Ishikawa (cell line): Measurements from ENCODE around the gene COG8.

Experiments used
- CEBPB ChIP-seq: IDR thresholded peaks from 2 replicates; pipeline ENCODE4 v1.6.1; 2012
- CREB1 ChIP-seq: IDR thresholded peaks from 2 replicates; pipeline ENCODE4 v1.6.1; 2012; ENCODE audit warnings: low read depth
- EGR1 ChIP-seq: IDR thresholded peaks from 2 replicates; pipeline ENCODE4 v1.6.1; 2012
- EP300 ChIP-seq: IDR thresholded peaks from 2 replicates; pipeline ENCODE4 v1.6.1; 2012; ENCODE audit warnings: borderline replicate concordance
- FOXM1 ChIP-seq: IDR thresholded peaks from 2 replicates; pipeline ENCODE4 v1.6.1; 2012; ENCODE audit warnings: low read depth, borderline replicate concordance
- NFIC ChIP-seq: IDR thresholded peaks from 2 replicates; pipeline ENCODE4 v1.6.1; 2012
- RAD21 ChIP-seq: IDR thresholded peaks from 2 replicates; pipeline ENCODE4 v1.6.1; 2012; ENCODE audit warnings: low read depth
- TAF1 ChIP-seq: IDR thresholded peaks from 2 replicates; pipeline ENCODE4 v1.6.1; 2012; ENCODE audit warnings: low read depth, mild to moderate bottlenecking
- TCF12 ChIP-seq: IDR thresholded peaks from 2 replicates; pipeline ENCODE4 v1.6.1; 2012; ENCODE audit warnings: low read depth
- TEAD4 ChIP-seq: IDR thresholded peaks from 2 replicates; pipeline ENCODE4 v1.6.1; 2012
- YY1 ChIP-seq: IDR thresholded peaks from 2 replicates; pipeline ENCODE4 v1.6.1; 2012; ENCODE audit warnings: low read depth
- ZBTB7A ChIP-seq: IDR thresholded peaks from 2 replicates; pipeline ENCODE4 v1.6.1; 2012; ENCODE audit warnings: low read depth
- TF ChIP-seq, protein P1 (sequence below): IDR thresholded peaks from 2 replicates; pipeline ENCODE4 v1.6.1; 2012; ENCODE audit warnings: low read depth, mild to moderate bottlenecking
- TF ChIP-seq, protein P2 (sequence below): IDR thresholded peaks from 2 replicates; pipeline ENCODE4 v1.6.1; 2012
- TF ChIP-seq, protein P3 (sequence below): IDR thresholded peaks from 2 replicates; pipeline ENCODE4 v1.6.1; 2012

The COG8 gene

DNA sequence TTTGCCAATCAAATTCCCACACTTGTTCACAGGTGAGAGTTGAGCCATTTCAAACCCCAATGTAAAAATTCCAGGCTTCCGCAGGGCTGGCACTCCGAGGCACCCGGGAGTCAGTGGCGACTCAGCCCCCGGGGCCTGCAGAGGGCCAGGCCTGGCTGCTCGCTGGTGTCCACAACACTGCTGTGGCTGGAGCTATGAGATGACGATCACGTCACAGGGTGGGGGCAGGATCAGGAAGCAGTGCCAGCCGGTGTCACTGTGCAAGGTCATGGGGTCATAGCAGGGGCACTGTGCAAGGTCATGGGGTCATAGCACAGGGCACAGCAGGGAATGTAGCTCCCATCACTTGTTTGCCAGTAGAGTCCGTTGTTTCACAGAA is 20.5 kb downstream of the COG8 start:
- TF ChIP-seq, protein P1, sequence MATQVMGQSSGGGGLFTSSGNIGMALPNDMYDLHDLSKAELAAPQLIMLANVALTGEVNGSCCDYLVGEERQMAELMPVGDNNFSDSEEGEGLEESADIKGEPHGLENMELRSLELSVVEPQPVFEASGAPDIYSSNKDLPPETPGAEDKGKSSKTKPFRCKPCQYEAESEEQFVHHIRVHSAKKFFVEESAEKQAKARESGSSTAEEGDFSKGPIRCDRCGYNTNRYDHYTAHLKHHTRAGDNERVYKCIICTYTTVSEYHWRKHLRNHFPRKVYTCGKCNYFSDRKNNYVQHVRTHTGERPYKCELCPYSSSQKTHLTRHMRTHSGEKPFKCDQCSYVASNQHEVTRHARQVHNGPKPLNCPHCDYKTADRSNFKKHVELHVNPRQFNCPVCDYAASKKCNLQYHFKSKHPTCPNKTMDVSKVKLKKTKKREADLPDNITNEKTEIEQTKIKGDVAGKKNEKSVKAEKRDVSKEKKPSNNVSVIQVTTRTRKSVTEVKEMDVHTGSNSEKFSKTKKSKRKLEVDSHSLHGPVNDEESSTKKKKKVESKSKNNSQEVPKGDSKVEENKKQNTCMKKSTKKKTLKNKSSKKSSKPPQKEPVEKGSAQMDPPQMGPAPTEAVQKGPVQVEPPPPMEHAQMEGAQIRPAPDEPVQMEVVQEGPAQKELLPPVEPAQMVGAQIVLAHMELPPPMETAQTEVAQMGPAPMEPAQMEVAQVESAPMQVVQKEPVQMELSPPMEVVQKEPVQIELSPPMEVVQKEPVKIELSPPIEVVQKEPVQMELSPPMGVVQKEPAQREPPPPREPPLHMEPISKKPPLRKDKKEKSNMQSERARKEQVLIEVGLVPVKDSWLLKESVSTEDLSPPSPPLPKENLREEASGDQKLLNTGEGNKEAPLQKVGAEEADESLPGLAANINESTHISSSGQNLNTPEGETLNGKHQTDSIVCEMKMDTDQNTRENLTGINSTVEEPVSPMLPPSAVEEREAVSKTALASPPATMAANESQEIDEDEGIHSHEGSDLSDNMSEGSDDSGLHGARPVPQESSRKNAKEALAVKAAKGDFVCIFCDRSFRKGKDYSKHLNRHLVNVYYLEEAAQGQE = no peak
- no peak for TF ChIP-seq NFIC
- TF ChIP-seq YY1 = no peak
- no peak for TF ChIP-seq CEBPB
- TF ChIP-seq, protein P2, sequence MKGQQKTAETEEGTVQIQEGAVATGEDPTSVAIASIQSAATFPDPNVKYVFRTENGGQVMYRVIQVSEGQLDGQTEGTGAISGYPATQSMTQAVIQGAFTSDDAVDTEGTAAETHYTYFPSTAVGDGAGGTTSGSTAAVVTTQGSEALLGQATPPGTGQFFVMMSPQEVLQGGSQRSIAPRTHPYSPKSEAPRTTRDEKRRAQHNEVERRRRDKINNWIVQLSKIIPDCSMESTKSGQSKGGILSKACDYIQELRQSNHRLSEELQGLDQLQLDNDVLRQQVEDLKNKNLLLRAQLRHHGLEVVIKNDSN = no peak
- no peak for TF ChIP-seq ZBTB7A
- no peak for TF ChIP-seq RAD21
- TF ChIP-seq, protein P3, sequence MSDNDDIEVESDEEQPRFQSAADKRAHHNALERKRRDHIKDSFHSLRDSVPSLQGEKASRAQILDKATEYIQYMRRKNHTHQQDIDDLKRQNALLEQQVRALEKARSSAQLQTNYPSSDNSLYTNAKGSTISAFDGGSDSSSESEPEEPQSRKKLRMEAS = no peak
- TF ChIP-seq FOXM1 = no peak
- no peak for TF ChIP-seq EP300
- TF ChIP-seq TAF1 = no peak
- TF ChIP-seq TCF12 = no peak

DNA sequence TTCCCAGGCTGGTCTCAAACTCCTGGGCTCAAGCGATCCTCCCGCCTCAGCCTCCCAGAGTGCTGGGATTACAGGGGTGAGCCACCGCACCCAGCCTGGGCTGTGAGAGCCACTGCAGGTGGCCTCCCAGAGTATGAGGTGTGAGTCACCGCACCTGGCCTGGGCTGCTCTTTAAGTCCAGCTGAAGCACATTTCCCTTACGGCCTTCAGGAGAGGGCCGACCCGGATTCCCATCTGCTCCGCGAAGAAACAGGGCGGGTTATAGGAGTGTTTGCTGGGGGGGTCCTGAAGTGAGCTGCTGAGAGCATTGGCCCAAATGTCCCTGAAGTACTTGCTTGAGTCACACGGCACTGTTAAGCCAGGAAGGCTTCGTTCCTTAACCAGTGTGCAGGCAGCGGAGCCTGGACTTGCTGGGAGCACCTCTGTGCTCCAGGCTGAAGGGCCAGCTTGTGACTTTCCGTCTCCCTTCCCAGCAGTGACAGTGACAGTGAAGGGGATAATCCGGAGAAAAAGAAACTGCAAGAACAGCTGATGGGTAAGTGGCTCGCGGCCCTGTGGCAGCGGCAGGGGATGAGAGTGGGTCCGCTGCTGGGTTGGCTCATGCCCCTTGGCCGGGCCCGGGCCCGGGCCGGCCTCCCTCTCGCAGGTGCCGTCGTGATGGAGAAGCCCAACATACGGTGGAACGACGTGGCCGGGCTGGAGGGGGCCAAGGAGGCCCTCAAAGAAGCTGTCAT is 21.0 kb downstream of the COG8 start:
- TF ChIP-seq FOXM1 = no peak
- no peak for TF ChIP-seq CREB1
- TF ChIP-seq, protein P3 = no peak
- TF ChIP-seq TCF12 = no peak
- no peak for TF ChIP-seq YY1

DNA sequence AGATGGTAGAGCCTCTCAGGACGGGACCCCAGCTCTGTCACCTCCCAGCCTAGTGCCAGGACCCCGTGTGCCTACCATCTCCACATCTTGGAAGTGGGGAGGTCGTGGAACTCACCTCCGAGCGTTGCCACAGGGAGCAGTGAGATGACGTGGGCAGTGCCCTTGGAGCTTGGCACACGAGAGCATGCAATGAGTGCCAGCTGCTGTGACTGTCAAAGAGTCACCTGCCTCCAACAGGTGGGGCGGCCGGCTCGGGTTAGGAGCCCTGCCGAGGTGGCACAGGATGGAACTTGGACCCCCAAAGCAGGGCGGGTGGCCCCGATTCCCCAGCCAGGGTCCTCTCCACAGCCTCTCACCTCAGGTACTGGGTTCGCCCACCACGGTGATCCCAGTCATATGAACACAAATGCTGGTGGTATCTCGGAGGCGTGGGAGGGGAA is 22.7 kb downstream of the COG8 start:
- no peak for TF ChIP-seq FOXM1
- no peak for TF ChIP-seq TEAD4
- TF ChIP-seq EGR1 = no peak
- TF ChIP-seq TAF1 = no peak
- TF ChIP-seq, protein P3 = no peak
- TF ChIP-seq TCF12 = no peak
- no peak for TF ChIP-seq ZBTB7A
- no peak for TF ChIP-seq EP300
- TF ChIP-seq CEBPB = no peak
- TF ChIP-seq NFIC = no peak
- TF ChIP-seq YY1 = no peak
- TF ChIP-seq, protein P2 = no peak
- TF ChIP-seq, protein P1 = no peak
- TF ChIP-seq RAD21 = no peak
- TF ChIP-seq CREB1 = no peak

DNA sequence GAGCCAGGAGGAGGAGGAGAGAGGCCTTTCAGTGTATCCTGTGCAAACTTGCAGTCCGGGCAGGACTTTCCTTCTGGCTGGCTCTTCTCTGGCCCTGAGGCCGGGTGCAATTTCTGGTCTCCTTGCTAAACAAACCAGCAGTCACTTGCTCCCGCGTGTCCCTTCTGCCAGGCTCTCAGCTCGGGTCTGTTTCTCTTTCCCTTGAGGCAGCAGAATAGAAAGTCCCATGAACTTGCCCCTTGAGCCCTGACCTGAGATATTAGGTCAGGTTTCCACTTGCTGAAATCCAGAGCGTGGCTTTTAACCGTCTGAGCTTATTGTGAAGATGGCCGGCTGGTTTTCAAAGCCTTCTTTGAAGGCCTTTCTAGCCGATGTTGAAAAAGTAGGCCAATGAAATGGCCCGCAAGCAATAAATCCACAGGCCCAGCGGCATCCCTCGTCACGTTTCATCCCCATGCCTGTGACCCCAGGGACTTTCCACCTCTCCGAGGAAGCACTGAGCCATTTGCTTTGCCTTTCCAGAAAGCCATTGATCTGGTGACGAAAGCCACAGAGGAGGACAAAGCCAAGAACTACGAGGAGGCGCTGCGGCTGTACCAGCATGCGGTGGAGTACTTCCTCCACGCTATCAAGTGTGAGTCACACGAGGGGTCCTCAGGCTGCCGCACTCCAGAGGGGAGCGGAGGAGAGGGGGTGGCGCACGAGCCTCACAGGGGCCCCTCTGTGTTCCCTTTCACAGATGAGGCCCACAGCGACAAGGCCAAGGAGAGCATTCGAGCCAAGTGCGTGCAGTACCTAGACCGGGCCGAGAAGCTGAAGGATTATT is 23.7 kb downstream of the COG8 start:
- TF ChIP-seq RAD21 = no peak
- TF ChIP-seq ZBTB7A = no peak
- TF ChIP-seq, protein P3 = no peak
- no peak for TF ChIP-seq TCF12
- TF ChIP-seq FOXM1 = no peak
- TF ChIP-seq EGR1 = no peak
- no peak for TF ChIP-seq TAF1
- TF ChIP-seq, protein P1 = no peak
- TF ChIP-seq, protein P2 = no peak
- no peak for TF ChIP-seq EP300
- TF ChIP-seq CREB1 = no peak
